ENCODE results near the gene CBX4.
A peak's percentile ranks its signal among the peaks of the same experiment; 100 is the strongest.
"Not testable (repeated sequence)": the region's sequence is repeated elsewhere in the genome, so short reads cannot be mapped to it uniquely, and the experiment has no call there.

The CBX4 gene

DNA sequence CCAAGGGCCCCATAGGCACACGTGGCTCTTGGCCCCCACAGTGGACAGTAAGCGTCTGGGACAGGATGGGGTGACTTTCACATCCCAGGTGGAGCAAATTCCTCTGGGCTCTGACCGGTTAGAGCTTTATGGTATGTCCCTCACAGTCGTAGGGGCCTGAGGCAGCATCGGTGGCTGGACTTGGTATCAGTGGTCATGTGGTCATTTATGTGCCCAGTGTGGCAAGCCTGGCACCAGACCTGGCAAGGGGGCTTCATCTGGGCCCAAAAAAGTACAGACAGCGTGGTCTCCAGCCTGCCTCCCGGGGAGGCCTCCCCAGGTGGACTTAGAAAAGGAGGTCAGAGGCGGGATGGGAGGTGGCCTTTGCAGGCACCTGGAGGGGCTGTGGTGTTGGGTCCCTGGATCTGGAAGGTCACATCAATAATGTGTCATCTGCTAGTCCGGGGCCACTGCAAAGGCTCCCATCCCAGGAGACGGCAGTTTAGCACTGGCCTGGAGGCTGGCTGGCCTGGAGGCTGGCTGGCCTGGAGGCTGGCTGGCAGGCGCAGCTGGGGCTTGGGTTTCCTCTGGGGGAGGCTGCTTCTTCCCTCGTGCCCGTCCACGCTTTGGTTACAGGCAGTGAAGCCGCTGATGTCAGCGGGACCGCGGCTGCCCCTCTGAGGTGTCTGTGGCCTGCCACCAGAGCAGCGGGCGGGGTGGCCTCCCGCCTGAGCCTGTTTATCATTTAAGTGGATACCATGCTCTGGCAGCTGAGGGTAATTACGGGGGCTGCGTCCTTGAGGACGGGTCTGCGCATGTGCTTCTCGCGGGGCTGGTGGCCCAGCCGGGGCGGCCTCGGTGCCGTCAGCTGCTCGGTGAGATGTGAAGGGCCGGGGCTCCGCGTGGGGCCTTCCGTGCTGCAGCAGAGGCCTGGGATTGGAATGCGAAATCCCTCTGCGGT, 20.7 kb upstream of the CBX4 start:
- DNase-seq = no peak

DNA sequence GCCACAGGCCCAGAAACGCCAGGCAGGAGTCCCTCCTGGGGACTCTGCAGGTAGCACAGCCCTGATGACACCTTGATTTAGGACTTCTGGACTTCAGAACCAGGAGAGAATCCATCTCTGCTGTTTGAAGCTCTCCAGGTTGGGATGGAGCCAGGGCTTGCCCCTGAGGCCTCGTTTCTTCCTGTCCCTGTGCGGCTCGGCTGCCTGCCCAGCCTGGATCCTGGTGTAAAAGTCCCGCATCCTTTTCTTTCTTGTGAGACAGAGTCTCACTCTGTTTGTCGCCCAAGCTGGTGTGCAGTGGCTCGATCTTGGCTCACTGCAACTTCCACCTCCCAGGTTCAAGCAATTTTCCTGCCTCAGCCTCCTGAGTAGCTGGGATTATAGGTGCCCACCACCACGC, 17.9 kb upstream of the CBX4 start:
- no peak for DNase-seq

DNA sequence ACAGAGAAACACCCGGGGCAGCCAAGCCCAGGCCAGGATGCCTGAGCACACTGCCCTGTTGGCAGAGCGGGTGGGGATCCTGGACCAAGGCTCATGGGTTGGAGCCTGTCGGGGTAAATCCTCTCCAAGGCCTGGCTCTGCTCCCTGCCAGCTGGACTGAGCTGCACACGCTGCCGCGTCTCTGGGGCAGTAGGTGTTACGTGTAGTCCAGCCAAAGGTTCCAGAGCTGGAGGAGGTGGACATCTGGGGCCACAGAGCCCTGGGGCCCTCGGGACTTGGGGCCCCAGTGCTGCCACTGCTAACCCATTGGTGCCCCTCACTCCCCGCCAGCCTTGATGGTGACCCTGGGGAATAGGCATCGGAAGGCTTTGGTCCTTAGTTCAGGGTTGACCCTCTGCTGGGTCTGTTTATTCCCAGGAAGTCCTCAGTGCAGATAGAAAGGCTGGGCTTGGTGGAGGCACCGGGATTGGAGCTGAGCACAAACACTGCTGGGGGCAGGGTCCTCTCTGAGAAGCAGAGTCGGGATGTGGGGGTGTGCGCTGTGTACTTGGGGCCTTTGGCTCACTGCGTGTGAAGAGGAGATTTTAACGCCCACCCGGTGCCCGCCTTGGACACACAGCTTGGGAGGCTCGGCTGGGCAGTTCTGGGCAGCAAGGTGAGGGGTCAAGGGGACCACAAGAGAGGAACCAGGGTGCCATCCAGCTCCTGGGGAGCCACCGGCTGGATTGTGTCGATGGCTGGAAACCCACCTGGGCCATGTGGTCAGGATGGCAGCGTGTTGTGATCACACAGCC, 16.3 kb upstream of the CBX4 start:
- DNase-seq = no peak

DNA sequence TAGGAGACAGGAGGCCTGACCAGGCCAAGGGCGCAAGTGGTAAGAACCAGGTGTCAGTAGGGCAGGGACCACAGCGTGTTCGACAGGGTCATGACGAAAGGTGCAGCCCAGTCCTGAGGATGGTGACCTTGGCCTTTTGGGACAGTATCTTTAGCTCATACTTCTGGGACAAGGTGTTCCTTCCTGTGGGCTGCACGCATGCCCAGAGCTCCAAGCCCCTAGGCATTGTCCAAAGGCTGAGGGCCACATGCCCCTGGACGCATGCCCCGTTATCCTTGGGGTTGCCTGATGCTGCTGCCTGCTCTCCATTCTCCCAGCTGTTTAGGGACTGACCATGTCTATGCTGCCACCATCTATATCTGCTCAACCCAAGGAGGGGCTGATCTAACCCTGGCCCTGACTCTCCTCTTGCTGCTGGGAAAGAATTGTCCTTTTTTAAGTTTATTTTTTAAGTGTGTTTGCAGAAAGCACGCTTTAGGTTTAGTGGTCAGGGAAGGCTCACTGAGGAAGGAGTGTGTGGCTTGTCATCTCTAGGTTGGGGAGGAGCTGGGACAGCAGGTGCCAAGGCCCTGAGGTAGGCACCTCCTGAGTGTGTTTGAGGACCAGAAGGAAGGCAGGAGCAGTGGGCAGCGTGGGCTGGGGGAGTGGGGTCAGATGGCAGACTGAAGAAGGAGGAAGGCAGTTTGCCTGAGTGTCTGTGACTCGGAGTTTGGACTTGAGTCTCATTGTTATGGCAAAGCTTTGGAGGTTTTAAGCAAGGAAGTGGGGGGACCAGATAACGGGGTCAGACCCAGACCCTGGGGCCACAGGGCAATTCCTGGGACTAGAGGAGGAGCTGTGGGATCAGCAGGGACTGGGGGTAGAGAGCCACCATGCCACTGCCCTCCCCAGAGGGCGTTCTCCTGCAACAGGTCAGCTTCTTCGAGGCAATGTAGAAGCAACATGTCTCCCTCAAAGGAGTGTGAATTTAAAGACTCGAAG, 15.1 kb upstream of the CBX4 start:
- no peak for DNase-seq

DNA sequence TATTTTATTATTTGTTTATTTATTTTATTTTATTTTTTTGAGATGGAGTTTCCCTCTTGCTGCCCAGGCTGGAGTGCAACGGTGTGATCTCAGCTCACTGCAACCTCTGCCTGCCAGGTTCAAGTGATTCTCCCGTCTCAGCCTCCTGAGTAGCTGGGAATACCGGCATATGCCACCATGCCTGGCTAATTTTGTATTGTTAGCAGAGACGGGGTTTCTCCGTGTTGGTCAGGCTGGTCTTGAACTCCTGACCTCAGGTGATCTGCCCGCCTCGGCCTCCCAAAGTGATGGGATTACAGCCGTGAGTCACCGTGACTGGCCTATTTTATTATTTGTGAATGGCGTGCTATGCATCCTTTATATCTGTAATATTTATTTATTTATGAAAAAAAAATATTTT, 13.9 kb upstream of the CBX4 start:
- not testable (repeated sequence) for DNase-seq

DNA sequence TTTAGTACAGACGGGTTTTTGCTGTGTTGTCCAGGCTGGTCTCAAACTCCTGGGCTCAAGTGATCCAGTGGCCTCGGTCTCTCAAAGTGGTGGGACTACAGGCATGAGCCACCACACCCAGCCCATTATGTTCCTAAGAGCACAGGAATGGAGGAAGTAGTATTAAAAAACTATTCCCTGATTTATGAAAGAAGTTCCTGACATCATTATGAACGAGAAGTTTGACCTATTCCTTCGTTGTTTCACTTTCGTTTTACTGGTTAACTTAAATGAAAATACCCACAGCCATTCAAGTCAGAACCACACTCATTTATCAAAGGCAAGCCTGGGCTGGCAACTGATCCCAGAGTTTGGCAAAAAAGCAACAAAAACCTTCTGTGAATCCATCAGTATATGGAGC, 13.5 kb upstream of the CBX4 start:
- DNase-seq = no peak

DNA sequence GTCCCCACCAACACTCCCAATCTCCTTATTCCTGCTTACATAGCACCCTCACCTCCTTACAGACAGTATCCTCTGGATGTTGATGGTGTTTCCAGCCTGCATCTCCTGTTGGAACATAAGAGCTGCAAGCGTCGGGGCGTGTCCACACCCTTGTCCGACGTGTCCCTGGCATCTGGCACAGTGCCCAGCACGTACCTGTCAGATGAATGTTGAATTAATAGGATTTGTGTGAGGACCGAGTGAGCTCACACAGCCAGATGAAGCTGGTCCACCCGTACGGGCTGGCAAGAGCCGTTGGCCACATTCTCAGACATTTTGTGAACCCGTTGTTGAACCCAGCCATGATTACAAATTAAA, 12.2 kb upstream of the CBX4 start:
- DNase-seq = no peak

DNA sequence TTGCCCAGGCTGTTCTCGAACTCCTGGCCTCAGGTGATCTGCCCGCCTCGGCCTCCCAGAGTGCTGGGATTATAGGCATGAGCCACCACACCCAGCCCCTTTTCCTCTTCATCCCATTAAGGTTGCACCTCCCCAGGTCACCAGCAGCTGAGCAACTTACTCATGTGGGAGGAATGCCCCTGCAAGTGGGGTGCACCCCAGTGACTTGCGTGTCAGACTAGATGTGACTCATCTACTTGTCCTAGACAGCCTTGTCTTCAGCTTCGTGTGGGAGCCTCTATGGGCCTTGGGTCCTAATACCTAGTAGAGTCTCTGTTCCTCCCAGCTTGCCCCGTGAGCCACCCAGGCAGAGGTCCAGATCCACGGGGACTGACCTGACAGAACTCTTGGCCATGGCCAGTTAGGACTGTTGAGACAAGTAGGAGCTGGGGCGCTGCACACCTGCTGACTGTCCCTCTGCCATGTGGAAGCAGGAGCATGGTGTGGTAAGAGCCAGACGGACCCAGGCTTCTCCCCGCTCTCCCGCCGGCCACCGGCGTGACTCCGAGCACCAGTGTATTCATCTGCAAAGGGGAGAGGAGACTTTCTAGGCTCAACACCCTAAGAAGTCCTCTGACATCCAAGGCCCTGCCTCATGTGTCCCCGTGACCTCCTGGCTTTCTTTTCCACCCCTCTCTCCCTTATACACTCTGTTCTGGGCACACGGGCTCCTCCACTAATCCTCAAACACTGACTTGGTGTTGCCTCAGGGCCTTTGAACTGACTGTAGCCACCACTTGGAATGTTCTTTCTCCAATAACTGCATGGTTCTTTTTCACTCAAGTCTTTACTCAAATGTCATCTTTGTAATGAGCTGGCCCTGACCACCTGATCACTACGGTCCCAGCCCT, 11.6 kb upstream of the CBX4 start:
- peak; percentile 32 for DNase-seq

DNA sequence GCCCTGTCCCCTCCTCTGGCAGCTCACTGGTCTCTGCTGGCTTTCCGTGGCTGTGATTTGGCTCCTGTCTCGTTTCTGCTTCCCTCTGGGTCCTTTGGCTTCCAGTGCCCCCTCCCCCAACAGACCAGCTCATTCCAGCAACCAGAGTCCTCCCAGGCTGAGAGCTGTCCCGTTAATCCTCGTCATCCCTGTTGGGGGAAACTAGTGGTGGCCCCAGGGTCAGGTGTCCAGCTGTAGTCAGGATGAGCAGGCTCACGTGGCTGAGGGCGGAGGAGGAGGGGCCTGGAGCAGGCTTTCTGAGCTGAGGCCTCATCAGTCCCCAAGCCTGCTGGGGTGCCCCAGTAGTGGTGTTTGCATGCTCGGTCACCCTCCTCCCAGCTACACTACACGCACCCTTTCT, 10.7 kb upstream of the CBX4 start:
- DNase-seq = no peak

DNA sequence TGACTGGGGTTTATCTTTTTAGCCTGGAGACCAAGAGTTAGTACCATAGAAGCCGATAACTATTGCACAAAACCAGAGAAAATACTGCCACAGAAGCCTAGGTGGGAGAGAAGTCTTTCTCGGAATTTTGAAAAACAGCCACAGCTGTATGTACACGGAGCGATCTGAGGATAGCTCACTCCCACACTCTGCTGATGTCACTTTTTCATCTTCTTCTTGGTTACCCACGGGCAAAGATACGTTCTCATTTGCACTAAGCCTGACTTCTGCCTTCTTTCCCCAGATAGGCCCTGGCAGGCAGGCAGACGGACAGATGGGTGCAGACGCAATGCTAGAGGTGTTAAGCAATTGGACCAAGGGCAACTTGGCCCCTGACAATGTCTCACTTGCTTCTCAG, 9.1 kb upstream of the CBX4 start:
- no peak for DNase-seq

DNA sequence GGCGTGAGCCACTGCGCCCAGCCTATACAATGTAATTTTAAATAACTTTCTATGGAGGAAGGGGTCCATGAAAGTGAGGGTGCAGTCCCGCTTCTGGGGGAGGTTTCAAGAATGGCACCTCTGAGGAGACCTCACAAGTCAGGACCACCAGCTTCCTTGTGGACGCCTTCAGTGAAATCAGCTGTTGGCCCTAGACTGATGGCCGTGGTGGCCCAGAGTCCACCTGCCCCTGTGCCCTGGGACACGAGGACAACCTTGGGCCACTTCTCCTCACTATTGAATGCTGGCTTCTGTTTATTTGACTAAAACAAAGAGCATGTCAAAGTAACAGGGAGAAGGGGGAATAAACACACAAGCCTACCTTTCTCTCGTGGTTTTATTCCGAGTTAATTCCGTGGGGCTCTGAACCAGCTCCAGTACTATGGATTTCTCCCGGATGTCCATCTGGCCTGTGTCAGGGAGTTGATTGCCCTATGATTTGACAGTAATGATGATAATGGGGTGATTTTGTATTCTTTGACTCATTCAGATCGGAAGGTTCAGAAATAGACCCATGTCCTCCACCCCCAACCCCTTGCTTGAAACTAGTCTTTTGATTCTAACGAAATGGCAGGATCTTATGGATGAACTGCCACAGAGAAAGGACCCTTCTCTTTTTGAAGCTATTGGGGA, 8.6 kb upstream of the CBX4 start:
- DNase-seq = no peak

DNA sequence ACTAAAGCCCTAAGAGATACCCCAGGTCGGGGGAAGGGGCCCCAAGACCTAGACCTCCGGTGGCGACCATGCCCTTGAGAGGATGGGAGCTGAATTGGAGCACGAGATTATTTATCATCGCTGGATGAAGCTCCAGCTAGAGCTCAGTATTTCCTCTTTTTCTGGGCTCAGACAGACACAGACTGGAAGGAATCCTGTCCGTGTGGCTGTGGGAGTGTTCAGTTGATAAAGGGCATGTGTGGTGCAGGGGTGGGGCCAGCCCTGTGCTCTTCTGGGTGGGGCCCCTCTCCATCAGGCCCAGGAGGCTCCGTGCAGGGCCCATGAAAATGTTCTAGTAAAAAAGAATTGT, 6.3 kb upstream of the CBX4 start:
- no peak for DNase-seq

DNA sequence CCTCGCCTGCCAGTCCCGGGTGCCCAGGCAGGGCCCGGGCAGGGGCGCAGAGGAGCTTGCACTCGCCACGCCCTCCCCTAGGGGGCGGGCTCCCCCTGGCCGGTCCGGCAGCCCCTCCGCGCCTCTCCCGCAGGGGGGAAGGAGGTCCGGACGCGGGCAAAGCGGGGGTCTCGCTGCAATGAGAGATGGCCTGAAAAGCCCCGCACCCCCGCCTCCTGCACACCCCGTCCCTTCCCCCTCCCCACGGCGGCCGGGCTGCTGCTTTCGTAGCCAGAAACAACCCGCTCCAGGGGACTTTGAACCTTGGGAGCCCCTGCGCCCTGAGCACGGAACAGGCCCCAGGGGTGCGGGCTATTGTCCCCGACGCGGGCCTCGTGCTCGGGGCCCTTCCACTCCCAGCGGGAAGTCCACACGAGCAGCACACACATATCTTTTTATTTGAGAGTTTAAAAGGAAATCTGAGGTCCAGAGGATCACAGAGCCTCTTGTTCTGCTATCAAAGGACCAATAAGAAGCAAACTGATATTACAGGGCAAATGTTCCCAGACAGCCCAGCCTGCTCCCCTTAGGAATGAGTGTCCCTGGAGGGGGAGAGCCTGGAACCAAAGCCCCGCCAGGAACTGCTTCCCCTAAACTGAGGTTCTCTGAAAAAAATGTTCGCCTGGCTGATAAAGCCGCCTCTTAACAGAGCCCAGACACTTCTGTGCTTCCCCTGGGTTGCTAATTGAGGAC, 5.8 kb upstream of the CBX4 start:
- peak; percentile 45 for DNase-seq

DNA sequence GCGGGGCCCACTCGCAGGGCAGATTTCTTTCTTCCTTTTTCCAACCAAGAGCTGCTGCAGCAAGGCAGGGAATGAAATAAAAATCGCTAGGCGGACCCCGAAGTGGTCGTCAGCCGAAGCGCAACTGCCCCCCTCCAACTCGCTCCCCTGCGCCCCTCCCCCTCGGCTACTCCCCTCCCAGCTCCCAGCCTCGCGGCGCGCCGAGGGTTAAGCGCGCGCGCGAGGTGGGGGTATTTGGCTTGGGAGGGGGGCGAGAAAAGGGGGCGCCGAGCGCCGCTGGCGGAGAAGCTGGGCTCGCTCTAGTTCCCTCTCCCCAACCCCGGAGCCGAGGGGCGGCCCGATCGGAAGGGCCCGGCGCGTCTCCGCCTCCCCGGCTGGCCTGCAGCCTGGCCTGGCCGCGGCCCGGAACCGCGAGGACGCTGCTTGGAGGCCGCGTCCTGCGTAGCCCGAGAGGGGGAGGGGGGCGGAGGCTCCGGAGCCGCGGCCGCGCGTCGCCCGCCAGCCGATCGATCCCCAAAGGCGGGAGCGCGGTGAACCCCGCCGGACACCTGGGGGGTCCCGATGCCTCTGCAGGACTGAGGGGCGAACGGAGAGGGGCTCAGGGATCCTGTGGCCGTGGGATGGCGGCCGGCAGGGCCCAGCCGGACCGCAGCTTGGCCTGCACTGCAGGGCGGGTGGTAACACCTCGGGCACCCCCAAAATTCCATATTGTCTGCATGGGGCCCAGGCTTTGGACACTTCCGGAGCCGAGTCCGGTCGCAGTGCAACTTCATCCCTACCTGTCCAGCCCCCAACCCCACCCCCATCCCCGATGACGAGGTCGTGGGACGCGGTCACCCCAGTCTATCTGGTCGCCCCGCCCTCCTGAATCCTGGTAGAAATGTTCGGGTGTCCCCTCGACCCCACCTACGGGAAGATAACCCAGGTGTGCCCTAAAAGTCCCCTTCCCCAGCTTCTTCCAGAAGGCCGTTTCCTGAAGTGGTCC, 4.9 kb upstream of the CBX4 start:
- no peak for DNase-seq

DNA sequence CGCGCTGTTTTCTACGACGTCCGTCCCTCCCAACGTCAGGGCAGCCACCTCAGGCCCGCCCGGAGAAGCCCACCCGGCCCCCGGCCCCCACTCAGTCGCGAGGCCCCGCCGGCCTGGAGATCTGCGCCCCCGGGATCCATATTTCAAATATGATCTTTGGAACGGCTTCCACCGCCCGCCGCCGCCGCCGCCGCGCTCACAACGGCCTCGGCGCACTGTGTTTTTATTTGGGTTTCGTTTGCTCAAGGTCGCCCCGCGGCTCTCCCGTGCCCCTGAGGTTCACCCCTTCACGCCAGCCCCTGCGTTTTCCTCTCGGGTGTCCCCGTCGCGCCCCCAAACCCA, 4.2 kb upstream of the CBX4 start:
- DNase-seq = no peak

DNA sequence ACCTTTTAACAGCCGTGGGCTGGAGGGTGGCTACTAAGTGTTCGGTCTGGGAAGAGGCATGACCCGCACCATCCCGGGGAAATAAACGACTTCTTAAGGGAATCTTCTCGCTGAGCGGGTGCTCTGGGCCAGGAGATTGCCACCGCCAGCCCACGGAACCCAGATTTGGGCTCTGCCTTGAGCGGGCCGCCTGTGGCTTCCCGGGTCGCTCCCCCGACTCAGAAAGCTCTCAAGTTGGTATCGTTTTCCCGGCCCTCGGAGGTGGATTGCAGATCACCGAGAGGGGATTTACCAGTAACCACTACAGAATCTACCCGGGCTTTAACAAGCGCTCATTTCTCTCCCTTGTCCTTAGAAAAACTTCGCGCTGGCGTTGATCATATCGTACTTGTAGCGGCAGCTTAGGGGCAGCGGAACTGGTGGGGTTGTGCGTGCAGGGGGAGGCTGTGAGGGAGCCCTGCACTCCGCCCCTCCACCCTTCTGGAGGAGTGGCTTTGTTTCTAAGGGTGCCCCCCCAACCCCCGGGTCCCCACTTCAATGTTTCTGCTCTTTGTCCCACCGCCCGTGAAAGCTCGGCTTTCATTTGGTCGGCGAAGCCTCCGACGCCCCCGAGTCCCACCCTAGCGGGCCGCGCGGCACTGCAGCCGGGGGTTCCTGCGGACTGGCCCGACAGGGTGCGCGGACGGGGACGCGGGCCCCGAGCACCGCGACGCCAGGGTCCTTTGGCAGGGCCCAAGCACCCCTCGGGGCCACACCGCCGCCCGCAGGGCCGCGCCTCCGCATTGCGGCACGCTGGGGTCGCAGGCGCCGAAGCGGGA, 3.6 kb upstream of the CBX4 start:
- peak; percentile 16 for DNase-seq

DNA sequence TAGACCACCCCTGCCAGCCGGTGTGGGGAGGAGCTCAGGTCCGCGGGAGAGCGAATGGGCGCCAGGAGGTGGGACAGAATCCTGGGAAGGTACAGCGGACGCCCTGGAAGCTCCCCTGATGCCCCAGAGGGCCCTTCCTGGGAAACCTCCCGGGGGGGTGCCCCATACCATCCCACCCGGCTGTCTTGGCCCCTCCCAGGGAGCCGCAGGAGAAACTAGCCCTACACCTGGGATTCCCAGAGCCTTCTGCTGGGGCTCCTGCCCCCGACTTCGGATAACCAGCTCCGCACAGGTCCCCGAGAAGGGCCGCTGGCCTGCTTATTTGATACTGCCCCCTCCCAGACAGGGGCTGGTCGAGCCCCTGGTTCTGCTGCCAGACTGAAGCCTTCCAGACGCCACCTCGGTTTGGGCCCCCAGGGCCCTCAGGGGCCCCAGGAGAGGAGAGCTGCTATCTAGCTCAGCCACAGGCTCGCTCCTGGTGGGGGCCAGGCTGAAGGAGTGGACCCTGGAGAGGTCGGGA, 3.0 kb upstream of the CBX4 start:
- no peak for DNase-seq

DNA sequence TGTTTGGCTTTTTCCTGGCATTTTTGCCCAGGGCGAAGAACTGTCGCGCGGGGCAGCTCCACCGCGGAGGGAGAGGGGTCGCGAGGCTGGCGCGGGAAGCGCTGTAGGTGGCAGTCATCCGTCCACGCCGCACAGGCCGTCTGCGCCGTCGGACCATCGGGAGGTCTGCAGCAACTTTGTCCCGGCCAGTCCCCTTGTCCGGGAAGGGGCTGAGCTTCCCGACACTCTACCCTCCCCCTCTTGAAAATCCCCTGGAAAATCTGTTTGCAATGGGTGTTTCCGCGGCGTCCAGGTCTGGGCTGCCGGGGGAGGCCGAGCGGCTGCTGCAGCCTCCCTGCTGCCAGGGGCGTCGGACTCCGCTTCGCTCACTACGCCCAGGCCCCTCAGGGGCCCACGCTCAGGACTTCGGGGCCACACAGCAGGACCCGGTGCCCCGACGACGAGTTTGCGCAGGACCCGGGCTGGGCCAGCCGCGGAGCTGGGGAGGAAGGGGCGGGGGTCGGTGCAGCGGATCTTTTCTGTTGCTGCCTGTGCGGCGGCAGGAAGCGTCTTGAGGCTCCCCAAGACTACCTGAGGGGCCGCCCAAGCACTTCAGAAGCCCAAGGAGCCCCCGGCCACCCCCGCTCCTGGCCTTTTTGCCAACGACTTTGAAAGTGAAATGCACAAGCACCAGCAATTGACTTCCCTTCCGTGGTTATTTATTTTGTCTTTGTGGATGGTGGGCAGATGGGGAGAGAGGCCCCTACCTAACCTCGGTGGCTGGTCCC, 2.3 kb upstream of the CBX4 start:
- no peak for DNase-seq
